Gastroesophageal sphincter (tissue), 4 donors: Measurements from ENCODE around the gene HES3. TPM values are rescaled to one million over a fixed set of nuclear protein-coding genes. Genes with fewer than 3 reads are reported as not detected.

Experiments
- ATAC-seq: fragments of 150-250 bp; one replicate; pipeline ENCODE4 v1.9.1; 2016; ENCODE audit warnings: mild to moderate bottlenecking, moderate library complexity
- H3K27ac ChIP-seq, 4 donors: fragments of 200-600 bp; sonication (generic) in 3 of 4; 1 replicate in 3 of 4; 2 replicates in 1 of 4; pipeline ENCODE4 v1.5.1; 2016 to 2019
- H3K27me3 ChIP-seq: fragments of 200-600 bp; sonication (generic); one replicate; pipeline ENCODE4 v1.5.1; 2019
- H3K36me3 ChIP-seq, 2 donors: fragments of 200-600 bp; sonication (generic); one replicate each; pipeline ENCODE4 v1.5.1; 2019; ENCODE audit warnings: control low read depth in 1 of 2
- H3K4me1 ChIP-seq, 3 donors: fragments of 200-600 bp; sonication (generic); 1 replicate in 2 of 3; 2 replicates in 1 of 3; pipeline ENCODE4 v1.5.1; 2016 to 2019; ENCODE audit warnings: control low read depth in 2 of 3
- H3K4me3 ChIP-seq, 2 donors: fragments of 200-600 bp; sonication (generic); one replicate each; pipeline ENCODE4 v1.5.1; 2019; ENCODE audit warnings: mild to moderate bottlenecking in 1 of 2, moderate library complexity in 1 of 2
- H3K9me3 ChIP-seq, 3 donors: fragments of 200-600 bp; sonication (generic); one replicate each; pipeline ENCODE4 v1.5.1; 2017 to 2019; ENCODE audit warnings: control low read depth in 2 of 3
- EP300 ChIP-seq: sonication (generic); formaldehyde crosslinking; IDR thresholded peaks from one replicate; pipeline ENCODE4 v1.6.1; 2017; ENCODE audit warnings: antibody characterized with exemption, mild to moderate bottlenecking
- POLR2A ChIP-seq, 2 donors: fragments of 450-650 bp; IDR thresholded peaks; one replicate each; pipeline ENCODE4 v1.6.1; 2017; ENCODE audit warnings: antibody characterized with exemption in 2 of 2, mild to moderate bottlenecking in 2 of 2, moderate library complexity in 1 of 2
- POLR2AphosphoS5 ChIP-seq: sonication (generic); formaldehyde crosslinking; IDR thresholded peaks from one replicate; pipeline ENCODE4 v1.6.1; 2017; ENCODE audit warnings: antibody characterized with exemption
- WGBS, 2 donors: methylation state at CpG; one replicate each; pipeline ENCODE4 v1.1.5; 2018; ENCODE audit warnings: low coverage in 1 of 2; 5-methylcytosine and 5-hydroxymethylcytosine counted together
- total RNA-seq, 4 donors: library from RNA; depleted of rRNA; stranded (reverse); fragments of >200 nt; gene quantifications; one replicate each; pipeline ENCODE4 v1.1.0, GENCODE V29; 2016
- TF ChIP-seq, protein P1 (sequence below), 4 experiments: fragments of 200-600 bp in 2 of 4; fragments of 450-650 bp in 2 of 4; sonication (generic) in 1 of 4; IDR thresholded peaks; one replicate each; pipeline ENCODE4 v1.5.1; 2017 to 2019; ENCODE audit warnings: antibody characterized with exemption in 4 of 4, mild to moderate bottlenecking in 2 of 4, moderate library complexity in 2 of 4

The HES3 gene
- total RNA-seq, 4 donors from 2014 or later: not detected

DNA sequence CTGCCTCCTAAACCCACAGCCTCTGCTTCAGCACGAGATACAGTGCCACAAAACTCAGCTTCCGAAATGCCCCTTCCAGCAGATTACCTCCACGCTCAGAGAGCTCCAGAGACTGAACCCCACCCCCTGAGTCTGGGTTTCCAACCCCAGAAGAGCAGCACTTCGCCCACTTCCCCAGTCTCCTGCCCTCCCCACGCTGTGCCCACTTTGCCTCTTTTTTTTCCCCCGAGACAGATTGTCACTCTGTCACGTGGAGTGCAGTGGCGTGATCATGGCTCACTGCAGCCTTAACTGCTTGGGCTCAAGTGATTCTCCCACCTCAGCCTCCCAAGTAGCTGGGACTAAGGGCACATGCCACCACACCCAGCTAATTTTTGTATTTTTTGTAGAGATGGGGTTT, 18.3 kb upstream of the HES3 start:
- 86 to 91% methylated on average over 5 to 8 of the region's 8 CpGs for WGBS, 2 donors
- Histone ChIP-seq H3K27ac (no peak overlapping the region), H3K27me3 (no peaks in the 10 kb centered on the region), H3K4me1 (peaks cover 0 to 8% (median 0%) of the 10 kb centered on the region in 3 donors), H3K36me3 (peaks cover 0 to 94% of the 10 kb centered on the region in 2 donors), H3K4me3 (no peak overlapping the region), H3K9me3 (no peaks in the 10 kb centered on the region)
- TF ChIP-seq POLR2A (IDR thresholded peaks at IDR 0.05) (no peak), POLR2AphosphoS5 (no peak)
- TF ChIP-seq, protein P1, sequence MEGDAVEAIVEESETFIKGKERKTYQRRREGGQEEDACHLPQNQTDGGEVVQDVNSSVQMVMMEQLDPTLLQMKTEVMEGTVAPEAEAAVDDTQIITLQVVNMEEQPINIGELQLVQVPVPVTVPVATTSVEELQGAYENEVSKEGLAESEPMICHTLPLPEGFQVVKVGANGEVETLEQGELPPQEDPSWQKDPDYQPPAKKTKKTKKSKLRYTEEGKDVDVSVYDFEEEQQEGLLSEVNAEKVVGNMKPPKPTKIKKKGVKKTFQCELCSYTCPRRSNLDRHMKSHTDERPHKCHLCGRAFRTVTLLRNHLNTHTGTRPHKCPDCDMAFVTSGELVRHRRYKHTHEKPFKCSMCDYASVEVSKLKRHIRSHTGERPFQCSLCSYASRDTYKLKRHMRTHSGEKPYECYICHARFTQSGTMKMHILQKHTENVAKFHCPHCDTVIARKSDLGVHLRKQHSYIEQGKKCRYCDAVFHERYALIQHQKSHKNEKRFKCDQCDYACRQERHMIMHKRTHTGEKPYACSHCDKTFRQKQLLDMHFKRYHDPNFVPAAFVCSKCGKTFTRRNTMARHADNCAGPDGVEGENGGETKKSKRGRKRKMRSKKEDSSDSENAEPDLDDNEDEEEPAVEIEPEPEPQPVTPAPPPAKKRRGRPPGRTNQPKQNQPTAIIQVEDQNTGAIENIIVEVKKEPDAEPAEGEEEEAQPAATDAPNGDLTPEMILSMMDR (IDR thresholded peaks at IDR 0.05): no peak
- ATAC-seq: no peak

DNA sequence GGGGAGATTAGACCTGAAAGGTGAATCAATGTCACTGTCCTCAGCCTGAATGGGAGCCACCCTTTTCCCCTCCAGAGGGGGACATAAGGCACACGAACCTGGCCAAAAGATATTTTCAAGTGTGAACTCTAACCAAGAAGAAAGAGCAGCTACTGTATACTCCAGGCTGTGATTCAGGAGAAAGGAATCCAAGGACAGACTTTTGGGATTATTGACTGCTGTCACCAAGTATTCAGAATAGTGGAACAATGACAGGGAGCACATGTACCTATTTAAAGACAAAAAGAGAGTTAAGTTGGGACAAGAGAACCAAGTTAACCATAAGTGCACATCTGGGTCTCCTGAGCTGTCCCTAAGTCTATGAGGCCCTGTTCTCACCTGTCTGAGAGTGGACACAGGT, 10.6 kb upstream of the HES3 start:
- 14 to 70% methylated on average over 1 of the region's 1 CpG for WGBS, 2 donors
- no peaks in the 10 kb centered on the region for H3K9me3 ChIP-seq
- peaks cover 1% of the 10 kb centered on the region for H3K27me3 ChIP-seq
- no peak overlapping the region for H3K4me3 ChIP-seq
- no peak for ATAC-seq
- peaks cover 0 to 20% (median 3%) of the 10 kb centered on the region in 3 donors for H3K4me1 ChIP-seq
- H3K27ac ChIP-seq: no peak overlapping the region
- peaks cover 0 to 60% of the 10 kb centered on the region in 2 donors for H3K36me3 ChIP-seq
- TF ChIP-seq POLR2A (IDR thresholded peaks at IDR 0.05): no peak
- TF ChIP-seq EP300: no peak
- no peak for TF ChIP-seq POLR2AphosphoS5
- TF ChIP-seq, protein P1 (IDR thresholded peaks at IDR 0.05): no peak

DNA sequence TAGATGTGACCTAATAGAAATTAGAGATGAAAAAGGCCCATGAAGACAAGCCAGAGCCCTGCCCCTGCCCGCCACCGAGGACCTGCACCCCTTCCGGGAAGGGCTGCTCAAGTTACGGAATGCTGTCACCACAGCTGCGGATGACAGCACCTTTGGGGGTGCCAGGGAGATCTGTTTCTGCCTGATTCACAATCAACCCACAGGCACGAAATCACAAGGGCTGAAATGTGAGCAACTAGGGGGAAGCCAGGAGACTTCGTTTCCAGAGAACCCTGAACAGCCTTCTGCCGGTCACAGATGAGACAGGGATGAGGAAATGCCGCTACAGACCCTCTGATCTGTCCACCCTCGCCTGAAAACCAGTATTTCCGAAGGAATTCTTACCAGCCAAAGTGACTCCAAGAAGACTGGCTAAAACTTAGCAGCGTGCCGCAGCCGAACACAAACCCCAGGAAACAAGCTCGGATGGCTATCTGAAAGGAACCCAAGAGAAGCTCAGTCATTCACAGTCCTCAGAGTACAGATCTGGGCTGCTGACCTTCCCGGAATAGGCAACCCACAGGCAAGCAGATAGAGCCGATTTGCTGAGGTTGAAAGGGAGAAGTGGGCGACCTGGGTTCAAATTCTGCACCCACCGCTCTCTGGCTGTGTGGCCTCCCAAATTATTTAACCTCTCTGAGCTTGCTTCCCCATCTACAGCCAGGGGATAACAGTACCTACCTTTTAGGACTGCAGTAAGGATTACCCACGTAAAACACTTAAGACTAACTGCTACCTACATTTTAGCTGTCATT, 9.3 kb upstream of the HES3 start:
- H3K4me1 ChIP-seq: peaks cover 0 to 20% (median 3%) of the 10 kb centered on the region in 3 donors
- TF ChIP-seq, protein P1 (IDR thresholded peaks at IDR 0.05): no peak
- TF ChIP-seq POLR2A (IDR thresholded peaks at IDR 0.05): no peak
- TF ChIP-seq POLR2AphosphoS5: no peak
- no peak for TF ChIP-seq EP300
- H3K9me3 ChIP-seq: no peaks in the 10 kb centered on the region
- no peak overlapping the region for H3K27ac ChIP-seq
- H3K36me3 ChIP-seq: peaks cover 0 to 47% of the 10 kb centered on the region in 2 donors
- 44 to 54% methylated on average over 7 to 12 of the region's 20 CpGs for WGBS, 2 donors
- no peak for ATAC-seq
- H3K27me3 ChIP-seq: peaks cover 14% of the 10 kb centered on the region
- H3K4me3 ChIP-seq: peak overlapping the region; percentile 68 to 94

DNA sequence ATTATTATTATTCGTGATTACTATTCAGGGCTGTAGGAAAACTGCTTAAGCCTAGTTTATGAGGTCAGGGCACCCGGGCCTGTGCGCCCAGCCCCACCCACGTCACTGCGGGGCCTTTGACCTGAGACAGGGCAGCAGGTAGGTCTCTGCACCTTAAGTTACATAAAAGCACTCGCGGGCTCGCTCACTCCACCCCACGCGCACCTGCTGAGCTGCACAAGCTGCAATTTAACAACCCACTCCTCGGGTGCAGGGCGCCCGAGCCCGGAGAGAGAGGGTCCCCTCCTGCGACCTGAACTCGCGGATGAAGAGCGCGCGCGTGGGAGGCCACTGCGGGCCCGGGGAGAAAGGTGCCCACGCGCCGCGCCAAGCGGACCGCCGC, 8.7 kb upstream of the HES3 start:
- Histone ChIP-seq H3K27me3 (peaks cover 20% of the 10 kb centered on the region), H3K4me1 (peaks cover 0 to 20% (median 3%) of the 10 kb centered on the region in 3 donors), H3K27ac (peak overlapping the region in 3 of 4 donors; percentile 71 to 75 (median 73)), H3K4me3 (peak overlapping the region; percentile 68 to 94), H3K9me3 (no peaks in the 10 kb centered on the region), H3K36me3 (peaks cover 0 to 41% of the 10 kb centered on the region in 2 donors)
- peak; percentile 0 for ATAC-seq
- 0 to 3% methylated on average over 5 to 6 of the region's 30 CpGs for WGBS, 2 donors
- no peak for TF ChIP-seq POLR2AphosphoS5
- no peak for TF ChIP-seq EP300
- TF ChIP-seq, protein P1 (IDR thresholded peaks at IDR 0.05): no peak
- TF ChIP-seq POLR2A (IDR thresholded peaks at IDR 0.05): no peak

DNA sequence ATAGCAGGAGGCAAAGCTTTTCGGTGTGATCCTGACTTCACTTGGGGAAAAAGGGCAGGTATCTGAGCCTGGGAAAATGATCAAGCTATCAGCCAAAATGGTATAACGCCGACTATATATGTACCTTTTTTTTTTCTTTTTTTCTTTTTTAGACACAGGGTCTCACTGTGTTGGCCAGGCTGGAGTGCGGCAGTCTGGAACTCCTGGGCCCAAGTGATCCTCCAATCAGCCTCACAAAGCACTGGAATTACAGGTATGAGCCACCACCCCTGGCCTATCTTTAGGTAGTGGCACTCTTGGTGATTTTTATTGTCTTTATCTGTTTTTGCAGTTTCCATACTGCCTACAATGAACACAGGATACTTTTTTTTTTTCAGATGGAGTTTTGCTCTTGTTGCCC, 6.9 kb upstream of the HES3 start:
- WGBS, 2 donors: 88% methylated on average over 4 of the region's 4 CpGs; no CpG with 5 or more reads in 1 of the 2 donors
- Histone ChIP-seq H3K4me3 (no peak overlapping the region), H3K27ac (no peak overlapping the region), H3K27me3 (peaks cover 38% of the 10 kb centered on the region), H3K36me3 (peaks cover 0 to 23% of the 10 kb centered on the region in 2 donors), H3K9me3 (no peaks in the 10 kb centered on the region), H3K4me1 (peaks cover 0 to 29% (median 10%) of the 10 kb centered on the region in 3 donors)
- TF ChIP-seq EP300 (no peak), POLR2A (IDR thresholded peaks at IDR 0.05) (no peak), POLR2AphosphoS5 (no peak)
- TF ChIP-seq, protein P1 (IDR thresholded peaks at IDR 0.05): no peak
- no peak for ATAC-seq
